Measurements from ENCODE around the gene ZC2HC1B.
"Not testable (repeated sequence)": the region's sequence is repeated elsewhere in the genome, so short reads cannot be mapped to it uniquely, and the experiment has no call there.

The ZC2HC1B gene

DNA sequence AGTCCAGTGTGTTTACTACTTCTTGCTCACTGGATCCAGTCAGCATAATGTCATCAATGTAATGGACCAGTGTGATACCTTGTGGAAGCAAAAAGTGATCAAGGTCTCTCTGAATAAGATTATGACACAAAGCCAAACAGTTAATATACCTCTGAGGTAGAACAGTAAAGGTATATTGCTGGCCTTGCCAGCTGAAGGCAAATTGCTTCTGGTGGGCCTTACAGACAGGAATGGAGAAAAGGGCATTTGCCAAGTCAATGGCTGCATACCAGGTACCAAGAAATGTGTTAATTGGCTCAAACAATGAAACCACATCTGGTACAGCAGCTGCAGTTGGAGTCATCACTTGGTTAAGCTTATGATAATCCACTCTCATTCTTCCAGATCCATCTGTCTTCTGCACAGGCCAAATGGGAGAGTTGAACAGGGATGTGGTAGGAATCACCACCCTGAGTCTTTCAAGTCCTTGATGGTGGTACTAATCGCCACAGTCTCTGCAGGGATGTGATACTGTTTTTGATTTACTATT is 7.0 kb downstream of the ZC2HC1B start:
- DNase-seq, result not testable (repeated sequence)

- DNase-seq, result peak; percentile 14
These were observed 7.9 kb downstream of the ZC2HC1B start for GRCh38 chr6:143872201-143872600.

DNA sequence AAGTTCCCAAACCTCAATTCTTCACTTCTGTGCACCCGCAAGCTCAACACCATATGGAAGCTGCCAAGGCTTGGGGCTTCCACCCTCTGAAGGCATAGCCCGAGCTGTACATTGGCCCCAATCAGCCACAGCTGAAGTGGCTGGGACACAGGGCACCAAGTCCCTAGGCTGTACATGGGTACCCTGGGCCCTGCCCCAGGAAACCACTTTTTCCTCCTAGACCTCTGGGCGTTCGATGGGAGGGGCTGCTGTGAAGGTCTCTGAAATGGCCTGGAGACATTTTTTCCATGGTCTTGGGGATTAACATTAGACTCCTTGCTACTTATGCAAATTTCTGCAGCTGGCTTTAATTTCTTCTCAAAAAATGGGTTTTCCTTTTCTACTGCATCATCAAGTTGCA is 9.3 kb downstream of the ZC2HC1B start:
- not testable (repeated sequence) for DNase-seq

- not testable (repeated sequence) for DNase-seq
These were observed 10.2 kb downstream of the ZC2HC1B start for GRCh38 chr6:143874503-143874902.

DNA sequence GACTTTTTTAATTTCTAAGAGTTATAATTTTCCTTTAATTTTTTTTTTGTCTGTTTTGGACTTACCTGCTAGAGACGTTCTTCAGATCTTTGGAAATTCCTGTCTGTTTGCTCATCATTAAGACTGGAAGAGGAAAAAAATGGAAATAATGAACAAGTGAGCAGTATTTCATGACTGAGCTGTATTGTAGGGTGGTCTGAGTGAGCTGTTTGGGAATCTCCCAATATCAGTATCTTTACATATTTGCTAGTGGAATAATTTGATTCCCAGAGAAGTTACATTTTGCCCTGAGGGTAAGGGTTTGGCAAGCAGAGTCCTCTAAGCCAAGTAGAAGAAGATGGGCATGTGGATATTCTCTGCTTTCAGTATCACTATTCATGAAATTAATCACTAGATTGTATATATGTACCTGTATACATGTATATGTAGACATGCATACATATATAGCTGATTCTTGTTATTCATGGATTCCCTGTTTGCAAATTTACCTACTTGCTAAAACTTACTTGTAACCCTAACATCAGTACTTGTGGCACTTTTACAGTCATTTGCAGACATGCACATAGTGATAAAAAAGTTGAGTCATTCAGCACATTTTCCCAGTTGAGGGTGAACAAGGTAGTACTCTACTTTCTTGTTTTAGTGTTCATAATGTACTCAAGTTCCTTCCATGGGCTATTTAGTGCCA is 13.5 kb downstream of the ZC2HC1B start:
- no peak for DNase-seq

DNA sequence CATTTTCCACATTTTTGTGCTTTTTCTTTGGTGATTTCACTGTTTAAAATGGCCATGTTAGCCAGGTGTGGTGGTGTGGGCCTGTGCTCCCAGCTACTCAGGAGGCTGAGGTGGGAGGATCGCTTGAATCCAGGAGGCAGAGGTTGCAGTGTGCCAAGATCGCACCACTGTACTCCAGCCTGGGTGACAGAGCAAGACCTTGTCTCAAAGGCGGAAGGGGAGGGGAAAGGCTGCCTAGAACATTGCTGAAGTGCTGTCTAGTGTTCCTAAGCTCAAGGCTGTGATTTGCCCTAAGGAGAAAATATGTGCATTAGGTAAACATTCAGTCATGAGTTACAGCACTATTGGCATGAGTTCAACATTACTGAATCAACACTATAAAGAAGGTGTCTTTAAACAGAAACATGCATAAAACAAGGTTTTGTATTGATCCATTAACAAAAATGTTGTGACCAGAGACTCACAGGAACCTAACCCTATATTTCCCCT is 14.0 kb downstream of the ZC2HC1B start:
- no peak for DNase-seq

DNA sequence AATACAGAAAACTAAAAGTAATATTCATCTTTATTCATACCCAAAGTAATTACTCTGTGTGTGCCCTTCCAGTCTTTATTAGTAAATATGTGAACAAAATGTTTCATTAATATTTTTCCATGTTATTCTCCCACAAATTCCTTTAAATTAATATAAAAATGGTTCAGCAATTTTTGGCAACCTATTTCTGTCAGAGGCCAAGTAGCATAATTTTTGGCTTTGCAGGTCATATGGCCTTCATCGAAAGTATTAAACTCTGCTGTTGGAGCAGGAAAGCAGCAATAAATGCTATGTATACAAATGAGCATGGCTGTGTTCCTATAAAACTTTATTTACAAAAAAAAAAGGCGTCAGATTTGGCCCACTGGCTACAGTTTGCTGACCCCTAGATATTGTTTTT is 16.1 kb downstream of the ZC2HC1B start:
- DNase-seq, result no peak

DNA sequence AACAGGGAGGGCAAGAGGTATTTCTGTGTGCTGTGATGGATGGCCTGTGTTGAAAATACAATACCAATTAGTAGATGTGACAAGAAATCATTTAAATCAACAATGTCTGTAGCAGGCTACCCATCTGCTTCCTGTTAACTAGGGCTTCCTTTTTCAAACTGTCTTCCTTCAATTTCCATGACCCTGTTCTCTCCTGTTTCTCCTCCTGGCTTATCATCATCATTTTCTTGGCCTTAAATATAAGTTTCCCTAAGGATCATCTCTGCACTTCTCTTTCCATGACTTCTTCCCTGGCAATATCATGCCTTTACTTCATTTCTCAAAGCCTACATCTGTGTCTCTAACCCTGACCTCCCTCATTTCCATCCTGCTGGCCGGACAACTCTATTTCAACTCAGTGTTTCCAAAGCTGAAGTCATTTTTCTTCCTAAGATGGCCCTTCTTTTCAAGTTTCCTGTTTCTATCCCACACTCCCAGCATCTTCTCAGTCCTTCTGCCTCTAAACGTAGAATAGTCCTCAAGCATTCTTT is 18.2 kb downstream of the ZC2HC1B start:
- no peak for DNase-seq

DNA sequence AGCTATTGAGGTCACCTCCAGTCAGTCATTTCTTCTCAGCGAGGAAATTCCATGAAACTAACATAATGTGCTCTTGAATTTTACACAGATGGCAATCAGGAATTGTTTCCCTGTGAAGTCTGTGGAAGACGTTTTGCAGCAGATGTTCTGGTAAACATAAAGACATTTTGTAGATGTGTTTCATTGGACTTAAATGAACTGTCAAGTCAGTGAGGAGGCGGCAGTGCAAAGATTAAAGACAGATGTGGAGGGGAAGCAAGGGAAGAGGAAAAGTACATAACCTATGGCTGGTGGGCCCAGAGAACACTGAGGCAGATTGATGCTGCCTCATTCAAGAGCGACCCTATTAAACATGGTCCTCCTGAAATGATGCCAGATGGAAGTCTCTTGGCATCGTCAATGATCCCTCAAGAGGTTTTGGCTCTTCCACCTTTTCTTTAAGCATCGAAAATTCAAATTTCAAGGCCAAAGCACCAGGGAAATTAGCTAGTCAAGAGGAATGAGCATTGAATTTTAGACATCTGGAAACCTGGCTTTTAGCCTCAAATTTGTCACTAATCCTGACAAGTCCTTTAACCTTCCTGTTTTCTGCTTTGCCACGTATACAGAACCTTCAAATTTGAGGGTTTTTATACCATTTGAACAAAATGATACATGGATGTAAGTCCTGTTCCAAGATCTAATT is 20.1 kb downstream of the ZC2HC1B start:
- no peak for DNase-seq

DNA sequence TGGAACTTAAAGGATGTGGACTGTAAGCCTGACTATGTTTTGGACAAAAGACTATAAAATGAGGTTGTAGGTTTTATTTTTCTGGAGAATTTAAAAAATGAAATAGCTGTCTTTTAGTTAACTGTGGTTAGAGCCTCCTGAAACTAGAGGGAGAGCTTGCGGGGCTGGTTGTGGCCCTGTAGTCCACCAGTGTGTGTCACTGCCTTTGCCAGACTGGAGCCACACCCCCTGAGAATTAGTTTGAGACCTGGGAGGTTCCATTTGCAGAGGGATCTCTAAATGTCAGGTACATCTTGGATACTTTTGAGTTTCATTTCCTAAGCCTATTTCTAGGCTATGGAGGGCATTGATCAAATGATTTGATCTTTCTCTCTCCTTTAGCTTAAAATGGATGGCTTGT is 20.8 kb downstream of the ZC2HC1B start:
- DNase-seq, result no peak

GRCh38 chr6:143894655-143895054 is 30.4 kb downstream of the ZC2HC1B start:
- no peak for DNase-seq

DNA sequence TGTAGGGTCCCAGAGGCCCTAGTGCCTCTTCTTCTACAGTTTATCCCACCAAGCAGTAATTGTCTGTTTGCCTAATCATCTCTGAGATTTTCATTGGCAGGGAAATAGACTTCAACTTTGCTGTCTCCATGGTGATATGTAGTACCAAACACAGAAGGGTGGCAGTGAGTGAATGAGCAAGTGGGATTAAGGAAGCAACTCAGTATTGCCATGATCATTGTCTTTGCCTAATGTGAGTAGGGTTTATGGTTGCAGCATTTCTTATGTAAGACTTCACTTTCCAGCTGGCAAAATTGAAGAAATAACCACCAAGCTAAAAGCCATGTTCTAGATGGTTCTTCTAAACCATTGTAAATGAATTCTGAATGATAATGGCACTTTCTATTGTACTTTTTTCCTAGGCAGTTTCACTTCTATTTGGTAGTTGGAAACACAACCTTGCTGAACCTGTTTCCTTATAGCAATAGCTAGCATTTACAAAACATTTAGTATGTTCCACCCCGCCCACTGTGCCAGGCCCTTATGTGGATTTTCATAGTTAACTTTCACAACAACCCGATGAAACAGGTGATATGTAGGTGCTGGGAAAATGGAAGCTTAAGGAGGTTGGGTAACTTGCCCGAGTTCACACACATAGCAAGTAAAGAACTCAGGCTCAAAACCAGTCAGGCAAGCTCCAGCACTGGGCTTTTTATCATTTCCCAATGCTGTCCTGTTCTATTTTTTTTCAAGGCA is 32.0 kb downstream of the ZC2HC1B start:
- DNase-seq, result no peak

- no peak for DNase-seq
These were observed 36.1 kb downstream of the ZC2HC1B start for GRCh38 chr6:143900358-143900757.

- no peak for DNase-seq
These were observed 37.8 kb downstream of the ZC2HC1B start for GRCh38 chr6:143901885-143902750.

- no peak for DNase-seq
These were observed 38.6 kb downstream of the ZC2HC1B start for GRCh38 chr6:143902827-143903226.

- no peak for DNase-seq
These were observed 46.8 kb downstream of the ZC2HC1B start for GRCh38 chr6:143911028-143911427.

DNA sequence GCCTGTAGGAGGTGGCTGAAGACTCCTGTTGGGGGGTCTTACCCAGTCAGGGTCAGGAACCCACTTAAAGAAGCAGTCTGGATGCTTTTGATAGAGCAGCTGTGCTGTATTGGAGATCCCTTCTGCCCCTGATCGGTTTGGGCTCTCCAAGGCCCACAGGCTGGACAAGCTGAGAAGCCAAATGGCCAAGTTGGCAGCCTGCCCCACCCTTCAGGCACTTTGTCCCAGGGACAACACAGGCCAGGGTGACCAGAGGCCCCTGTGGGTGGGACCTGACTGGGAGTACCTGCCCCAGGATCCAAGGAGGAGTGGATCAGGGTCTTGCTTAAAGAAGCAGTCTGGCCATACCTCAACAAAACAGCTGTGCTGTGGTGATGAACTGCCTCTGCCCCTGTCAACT is 48.4 kb downstream of the ZC2HC1B start:
- DNase-seq, result no peak

GRCh38 chr6:143917026-143917425 is 52.8 kb downstream of the ZC2HC1B start:
- DNase-seq, result not testable (repeated sequence)

DNA sequence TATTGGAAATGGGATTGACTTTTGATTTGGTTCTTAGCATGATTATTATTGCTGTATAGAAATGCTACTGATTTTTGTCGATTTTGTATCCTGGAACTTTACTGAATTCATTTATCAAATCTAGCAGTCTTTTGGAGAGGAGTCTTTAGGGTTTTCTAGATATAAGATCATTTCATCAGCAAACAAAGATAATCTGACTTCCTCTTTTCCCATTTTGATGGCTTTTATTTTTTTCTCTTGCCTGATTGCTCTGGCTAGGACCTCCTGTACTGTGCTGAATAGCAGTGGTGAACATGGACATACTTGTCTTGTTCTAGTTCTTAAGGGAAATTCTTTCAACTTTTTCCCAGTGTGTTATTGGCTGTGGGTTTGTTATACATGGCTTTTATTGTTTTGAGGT is 64.6 kb downstream of the ZC2HC1B start:
- DNase-seq, result no peak

GRCh38 chr6:143929975-143930374 is 65.7 kb downstream of the ZC2HC1B start:
- no peak for DNase-seq

GRCh38 chr6:143934331-143934730 is 70.1 kb downstream of the ZC2HC1B start:
- no peak for DNase-seq

- DNase-seq, result no peak
These were observed 70.6 kb downstream of the ZC2HC1B start for GRCh38 chr6:143934867-143935266.

All from stimulated activated CD4-positive, alpha-beta T cell treated with anti-CD3 and anti-CD28 coated beads, Interleukin-4, amount 100 ng/mL, for 24 hours (primary cell).